HG02763 (cell line): ENCODE results near the gene RCHY1.
A peak's percentile ranks its signal among the peaks of the same experiment; 100 is the strongest.
"Not testable (repeated sequence)": the region's sequence is repeated elsewhere in the genome, so short reads cannot be mapped to it uniquely, and the experiment has no call there.

Experiments used
- ATAC-seq: cut with Tn5 transposase; IDR thresholded peaks from one replicate; pipeline ENCODE4 v1.9.1; 2021; ENCODE audit warnings: mild to moderate bottlenecking, moderate library complexity; ENCODE audit not compliant: unreplicated experiment

RCHY1 gene

DNA sequence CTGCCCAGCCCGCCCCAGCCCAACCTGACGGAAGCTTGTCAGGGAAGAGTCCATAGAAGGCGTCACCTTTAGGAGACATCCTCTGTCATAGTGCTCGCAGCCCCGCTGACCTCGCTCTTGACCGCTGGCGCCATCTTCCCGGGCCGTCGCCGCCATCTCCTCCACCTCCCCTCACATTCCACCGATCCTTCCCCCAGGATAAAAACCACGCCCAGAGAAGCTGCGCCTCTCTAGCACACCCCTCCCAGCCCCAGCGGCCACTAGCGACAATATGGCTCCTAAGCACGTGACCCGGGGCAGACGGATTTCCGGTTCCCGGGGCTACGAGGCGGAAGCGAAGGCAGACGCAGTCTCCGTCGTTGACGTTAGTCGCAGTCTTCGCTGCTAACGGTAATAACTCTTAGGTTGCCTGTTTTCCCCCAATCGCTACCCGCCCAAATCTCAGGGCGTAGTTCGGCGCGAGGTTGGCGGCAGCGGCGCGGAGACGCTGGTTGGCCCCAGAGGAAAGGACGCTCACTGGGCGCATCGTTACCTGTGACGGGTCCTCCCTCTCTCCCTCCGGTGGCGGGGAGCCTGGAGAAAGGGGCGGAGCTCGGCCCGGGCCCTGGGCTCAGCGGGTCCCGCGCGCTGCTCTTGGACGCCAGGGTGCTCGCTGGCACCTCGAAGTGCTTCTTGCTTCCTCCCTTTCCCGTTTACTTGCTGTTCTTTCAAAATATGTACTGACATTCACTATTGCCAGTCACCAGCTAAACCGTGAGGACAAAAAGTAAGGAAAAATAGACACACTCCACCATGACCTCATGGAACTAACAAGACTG is at the start of gene RCHY1, which contains the start of gene THAP6:
RCHY1 (minus strand) TSS at position 273 of the 818 bp plus-strand sequence; CDS start at position 156, 117 bp downstream.
THAP6 (plus strand) TSS at position 343 of the 818 bp plus-strand sequence. CDS start 980 bp downstream, outside the sequence.
- peak; percentile 94 for ATAC-seq

DNA sequence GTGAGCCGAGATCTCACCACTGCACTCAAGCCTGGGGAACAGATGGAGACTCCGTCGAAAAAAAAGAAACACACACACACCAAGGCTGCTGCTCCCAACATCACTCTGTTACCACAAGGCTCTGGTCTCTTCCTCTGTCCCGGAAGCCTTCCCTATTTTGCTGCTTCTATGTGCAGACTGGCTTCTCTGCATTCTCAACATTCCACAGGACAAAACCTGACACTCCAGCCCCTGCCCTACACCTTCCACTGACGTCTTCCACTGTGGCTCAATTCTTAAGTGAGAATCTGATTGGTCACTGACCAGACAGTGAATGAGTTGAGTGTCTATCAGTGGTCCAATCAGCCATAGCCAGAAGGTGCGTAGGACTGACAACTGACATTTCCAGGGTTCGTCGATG is 47.6 kb upstream of the RCHY1 start:
- ATAC-seq, result no peak

DNA sequence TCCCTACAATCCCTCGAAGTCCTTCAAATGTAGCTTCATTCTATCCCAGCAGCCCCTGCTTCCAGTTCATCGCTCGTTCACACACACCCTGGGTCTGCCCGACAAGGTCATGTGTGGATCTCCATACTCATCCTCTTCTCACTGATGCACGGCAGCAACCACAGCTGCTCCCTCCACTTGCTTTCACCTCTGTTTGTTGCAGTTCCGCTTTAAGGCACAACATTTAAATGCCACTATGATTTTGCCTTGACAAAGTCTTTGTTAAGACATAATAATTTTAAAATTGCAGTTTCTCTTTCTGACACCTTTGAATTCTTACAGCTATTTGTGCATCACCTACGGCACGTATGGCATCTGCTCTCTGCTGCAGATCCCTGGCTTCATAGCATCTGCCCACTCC is 43.5 kb upstream of the RCHY1 start:
- ATAC-seq, result no peak

DNA sequence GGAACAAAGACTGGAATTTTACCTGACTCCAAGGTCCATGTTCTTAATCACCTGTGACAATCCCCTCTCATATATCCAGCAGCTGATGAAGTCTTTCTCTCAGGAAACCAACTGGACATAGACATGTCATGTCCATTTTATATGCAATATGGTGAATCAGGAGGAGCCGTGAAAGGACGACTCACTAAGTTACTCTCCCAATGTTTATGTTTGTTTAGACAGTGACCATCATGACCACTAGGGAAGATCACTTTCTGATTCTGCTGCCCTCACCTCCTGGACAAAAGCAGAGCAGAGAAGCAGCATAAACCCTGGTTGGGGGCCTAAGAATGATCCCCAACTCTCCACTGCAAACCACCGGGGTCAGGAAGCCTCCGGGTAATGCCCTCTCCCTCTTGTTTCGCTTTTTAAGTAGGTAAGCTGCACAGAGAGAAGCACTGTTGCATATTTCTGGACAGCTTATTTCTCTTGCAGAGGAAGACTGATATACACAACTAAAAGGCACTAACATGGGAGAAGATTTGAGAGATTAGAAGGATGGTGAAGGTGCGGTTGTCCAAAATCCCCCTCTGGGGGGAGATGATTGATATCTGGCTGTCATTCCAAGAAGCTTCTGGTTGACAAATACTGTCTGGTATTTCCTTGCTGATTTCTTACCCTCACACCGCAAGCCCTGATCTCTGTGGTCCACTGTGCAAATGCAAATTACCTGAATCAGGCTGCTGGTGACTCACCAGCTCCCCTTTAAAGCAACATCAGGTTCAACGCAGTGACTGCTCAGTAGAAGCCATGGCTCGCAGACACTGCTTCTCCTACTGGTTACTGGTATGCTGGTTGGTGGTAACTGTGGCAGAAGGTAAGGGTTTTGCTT is 41.3 kb upstream of the RCHY1 start, which contains the start of gene ODAPH:
ODAPH (plus strand) TSS at position 773 of the 871 bp plus-strand sequence; CDS start at position 790, 17 bp downstream.
- peak; percentile 89 for ATAC-seq

DNA sequence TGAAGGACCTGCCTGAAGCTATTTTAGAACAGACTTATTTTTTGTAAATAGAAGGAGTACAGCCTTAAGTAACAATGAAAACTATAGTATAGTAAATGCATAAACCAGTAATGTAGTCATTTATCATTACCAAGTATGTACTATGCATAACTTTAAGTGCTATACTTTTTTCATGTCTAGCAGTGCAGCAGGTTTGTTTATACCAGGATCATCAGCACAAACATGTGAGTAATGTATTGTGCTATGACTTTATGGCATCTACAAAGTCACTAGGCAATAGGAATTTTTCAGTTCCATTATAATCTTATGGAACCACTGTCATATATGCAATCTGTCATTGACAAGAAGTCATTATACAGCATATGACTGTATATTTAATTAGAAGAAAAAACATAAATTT is 38.2 kb upstream of the RCHY1 start:
- ATAC-seq, result no peak

DNA sequence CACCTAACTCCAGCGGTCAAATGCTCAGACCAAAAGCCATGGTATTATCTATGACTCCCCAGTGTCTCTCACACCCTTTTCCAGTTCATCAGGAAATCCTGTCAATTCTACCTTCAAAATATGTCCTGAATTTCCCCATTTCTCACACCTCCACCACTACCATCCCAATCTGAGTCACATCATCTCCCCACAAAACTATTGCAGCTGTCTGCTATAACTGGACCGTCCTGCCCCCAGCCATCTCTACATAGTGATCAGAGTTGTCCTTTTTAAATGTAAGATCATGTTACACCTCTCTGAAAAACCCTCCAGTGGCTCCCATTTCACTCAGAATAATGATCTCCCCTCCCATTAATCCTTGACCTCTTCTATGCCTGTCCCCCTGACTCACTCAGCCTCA is 34.8 kb upstream of the RCHY1 start:
- no peak for ATAC-seq

DNA sequence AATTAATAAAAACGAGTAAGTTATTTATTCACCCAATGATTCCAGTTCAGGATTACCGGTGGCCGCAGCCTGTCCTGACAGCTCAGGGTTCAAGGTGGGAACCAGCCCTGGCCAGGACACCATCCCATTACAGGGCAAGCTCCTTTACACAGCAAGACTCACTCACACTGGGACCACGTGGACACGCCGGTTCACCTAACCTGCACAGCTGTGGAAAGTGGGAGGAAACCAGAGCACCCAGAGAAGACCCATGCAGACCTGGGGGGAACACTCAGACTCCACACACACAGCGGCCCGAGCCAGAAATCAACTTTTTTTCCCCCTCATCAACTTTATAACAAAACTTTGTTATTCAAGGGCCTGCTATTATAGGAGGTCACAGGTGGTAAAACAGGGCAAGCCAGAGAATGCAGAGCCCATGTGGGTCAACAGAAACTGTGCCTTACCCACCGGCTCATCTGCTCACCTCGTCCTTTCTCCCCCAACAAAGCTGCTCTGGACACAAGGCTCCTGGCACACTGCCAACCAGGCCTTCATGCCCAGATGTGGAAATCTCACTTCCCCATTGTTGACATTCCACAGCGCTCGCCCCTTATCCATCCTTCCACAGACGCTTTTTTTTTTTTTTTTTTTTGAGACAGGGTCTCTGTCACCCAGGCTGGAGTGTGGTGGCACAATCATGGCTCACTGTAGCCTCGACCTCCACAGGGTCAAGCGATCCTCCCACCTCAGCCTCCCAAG is 33.6 kb upstream of the RCHY1 start:
- ATAC-seq, result no peak

DNA sequence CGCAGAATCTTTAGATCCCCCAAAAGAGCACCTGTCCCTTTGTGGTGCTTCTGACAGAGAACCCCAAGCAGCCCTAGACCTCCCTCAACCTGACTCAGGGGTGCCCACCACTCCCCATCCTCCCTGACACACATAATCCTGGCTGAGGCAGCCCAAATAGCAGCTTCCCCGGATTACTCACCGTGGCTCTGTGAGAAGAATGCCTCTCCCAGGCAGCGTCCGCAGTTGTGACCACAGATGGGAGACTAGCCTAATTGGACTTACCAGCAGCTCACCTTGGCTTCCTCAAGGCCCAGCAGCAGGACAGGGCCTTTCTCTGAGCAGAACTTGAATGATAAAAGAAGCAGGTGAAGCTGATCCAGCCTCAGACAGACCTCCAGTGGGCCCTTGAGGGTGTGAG is 31.3 kb upstream of the RCHY1 start:
- no peak for ATAC-seq

DNA sequence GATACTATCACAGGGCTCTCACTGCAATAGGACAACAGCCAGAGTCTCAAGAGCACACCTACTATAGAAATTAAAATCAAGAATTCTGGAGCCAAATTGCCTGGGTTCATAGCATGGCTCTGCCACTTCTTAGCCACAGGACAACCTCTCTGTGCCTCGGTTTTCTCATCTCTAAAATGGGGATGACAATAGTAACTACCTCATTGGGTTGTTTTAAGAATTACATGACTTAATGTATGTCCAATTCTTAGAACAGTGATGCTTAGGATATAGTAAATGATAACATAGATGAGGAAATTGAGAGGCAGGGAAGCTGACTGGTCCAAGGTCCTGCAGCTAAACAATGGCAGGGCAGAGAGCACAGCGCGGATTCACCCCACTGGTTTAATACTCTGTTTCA is 30.7 kb upstream of the RCHY1 start:
- ATAC-seq, result no peak

DNA sequence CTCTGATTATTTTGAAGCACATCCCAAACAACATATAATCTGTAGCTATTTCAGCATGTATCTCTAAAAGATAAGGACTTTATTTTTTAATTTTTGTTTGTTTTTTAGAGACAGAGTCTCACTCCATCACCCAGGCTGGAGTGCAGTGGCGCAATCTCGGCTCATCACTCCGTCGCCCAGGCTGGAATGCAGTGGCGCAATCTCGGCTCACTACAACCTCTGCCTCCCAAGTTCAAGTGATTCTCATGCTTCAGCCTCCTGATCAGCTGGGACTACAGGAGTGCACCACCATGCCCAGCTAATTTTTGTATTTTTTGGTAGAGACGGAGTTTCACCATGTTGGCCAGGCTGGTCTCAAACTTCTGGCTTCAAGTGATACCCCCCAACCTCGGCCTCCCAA is 30.0 kb upstream of the RCHY1 start:
- ATAC-seq, result not testable (repeated sequence)

DNA sequence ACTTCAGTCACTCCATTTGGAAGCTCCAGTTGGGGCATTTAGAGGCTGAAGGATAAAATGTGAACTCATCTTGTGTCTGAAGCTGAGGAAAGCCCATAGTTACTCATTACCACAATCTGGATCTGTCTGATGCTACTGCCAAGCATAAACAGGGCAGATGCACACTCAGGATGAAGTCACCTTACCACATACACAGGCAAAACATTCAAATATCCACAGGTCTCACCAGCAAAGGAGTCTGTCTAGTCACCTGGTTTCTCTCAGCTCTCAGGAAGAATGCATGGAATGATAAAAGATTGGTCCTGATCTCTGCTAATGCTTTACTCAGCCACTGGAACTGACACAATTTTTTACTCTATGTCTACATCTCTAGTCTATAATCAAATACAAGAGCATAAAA is 28.6 kb upstream of the RCHY1 start:
- no peak for ATAC-seq

DNA sequence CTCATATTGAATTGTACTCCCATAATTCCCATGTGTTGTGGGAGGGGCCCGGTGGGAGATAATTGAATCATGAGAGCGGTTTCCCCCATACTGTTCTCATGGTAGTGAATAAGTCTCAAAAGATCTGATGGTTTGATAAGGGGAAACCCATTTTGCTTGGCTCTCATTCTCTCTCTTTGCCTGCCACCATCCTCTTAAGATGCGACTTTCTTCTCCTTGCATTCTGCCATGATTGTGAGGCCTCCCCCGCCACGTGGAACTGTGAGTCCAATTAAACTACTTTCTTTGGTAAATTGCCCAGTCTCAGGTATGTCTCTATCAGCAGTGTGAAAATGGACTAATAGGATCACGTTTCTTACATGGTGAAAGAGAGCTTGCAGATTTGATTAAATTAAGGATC is 23.1 kb upstream of the RCHY1 start:
- ATAC-seq, result not testable (repeated sequence)

DNA sequence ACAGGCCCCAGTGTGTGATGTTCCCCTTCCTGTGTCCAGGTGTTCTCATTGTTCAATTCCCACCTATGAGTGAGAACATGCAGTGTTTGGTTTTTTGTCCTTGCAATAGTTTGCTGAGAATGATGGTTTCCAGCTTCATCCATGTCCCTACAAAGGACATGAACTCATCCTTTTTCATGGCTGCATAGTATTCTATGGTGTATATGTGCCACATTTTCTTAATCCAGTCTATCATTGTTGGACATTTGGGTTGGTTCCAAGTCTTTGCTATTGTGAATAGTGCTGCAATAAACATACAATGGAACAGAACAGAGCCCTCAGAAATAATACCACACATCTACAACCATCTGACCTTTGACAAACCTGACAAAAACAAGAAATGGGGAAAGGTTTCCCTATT is 19.7 kb upstream of the RCHY1 start:
- ATAC-seq, result not testable (repeated sequence)

DNA sequence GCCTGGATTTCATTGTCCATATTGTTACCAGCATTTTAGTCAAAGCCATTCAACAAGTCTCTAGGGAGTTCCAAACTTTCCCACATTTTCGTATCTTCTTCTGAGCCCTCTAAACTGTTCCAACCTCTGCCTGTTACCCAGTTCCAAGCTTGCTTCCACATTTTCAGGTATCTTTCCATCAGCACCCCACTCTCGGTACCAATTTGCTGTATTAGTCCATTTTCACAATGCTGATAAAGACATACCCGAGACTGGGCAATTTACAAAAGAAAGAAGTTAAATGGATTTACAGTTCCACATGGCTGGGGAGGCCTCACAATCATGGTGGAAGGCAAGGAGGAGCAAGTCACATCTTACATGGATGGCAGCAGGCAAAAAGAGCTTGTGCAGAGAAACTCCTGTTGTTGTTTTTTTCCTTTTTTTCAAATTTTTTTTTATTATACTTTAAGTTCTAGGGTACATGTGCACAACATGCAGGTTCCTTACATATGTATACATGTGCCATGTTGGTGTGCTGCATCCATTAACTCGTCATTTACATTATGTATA is 19.2 kb upstream of the RCHY1 start:
- ATAC-seq, result not testable (repeated sequence)

DNA sequence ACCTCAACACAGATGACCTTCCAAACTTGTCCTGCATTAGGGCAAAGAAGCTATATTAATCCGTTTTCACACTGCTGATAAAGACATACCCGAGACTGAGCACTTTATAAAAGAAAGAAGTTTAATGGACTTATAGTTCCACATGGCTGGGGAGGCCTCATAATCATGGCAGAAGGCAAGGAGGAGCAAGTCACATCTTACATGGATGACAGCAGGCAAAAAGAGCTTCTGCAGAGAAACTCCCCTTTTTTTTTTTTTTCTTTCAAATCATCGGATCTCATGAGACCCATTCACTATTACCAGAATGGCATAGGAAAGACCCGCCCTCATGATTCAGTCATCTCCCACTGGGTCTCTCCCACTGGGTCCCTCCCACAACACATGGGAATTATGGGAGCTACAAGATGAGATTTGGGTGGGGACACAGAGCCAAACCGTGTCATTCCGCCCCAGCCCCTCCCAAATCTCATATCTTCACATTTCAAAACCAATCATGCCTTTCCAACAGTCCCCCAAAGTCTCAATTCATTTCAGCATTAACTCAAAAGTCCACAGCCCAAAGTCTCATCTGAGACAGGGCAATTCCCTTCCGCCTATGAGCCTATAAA is 17.4 kb upstream of the RCHY1 start:
- ATAC-seq, result not testable (repeated sequence)

DNA sequence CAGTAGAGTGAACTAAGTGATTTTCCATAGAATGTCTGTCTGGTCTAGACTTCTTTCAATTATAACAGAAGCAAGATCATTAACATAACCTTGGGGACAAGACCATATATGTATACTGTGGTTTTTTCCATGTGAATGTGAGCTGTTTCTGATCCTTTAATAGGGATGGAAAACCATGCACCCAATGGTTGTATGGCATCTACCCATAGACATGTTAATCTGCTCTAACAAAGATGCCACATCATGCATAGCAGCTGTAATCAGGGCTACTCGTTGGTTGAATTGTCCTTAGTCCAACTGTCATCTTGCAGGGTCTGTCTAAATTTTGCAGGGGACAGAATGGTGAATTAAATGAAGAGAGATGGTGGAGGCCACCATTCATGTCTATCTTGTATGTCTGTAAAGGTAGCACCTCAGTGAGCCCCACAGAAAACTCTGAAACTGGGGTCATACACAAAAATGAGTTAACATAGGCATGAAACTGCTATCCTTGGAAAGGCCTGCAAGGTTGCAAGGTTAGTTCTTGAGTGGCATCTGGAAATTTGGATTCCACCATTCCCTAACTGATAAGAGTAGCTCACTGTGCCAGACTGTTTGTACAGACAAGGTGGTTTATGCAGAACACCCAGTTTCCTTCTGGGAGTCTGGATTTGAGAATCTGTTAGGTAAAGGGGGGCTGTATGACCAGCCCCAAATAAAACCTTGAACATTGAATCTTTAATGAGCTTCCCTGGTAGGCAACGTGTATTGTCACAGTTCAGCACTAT is 16.5 kb upstream of the RCHY1 start:
- ATAC-seq, result no peak

DNA sequence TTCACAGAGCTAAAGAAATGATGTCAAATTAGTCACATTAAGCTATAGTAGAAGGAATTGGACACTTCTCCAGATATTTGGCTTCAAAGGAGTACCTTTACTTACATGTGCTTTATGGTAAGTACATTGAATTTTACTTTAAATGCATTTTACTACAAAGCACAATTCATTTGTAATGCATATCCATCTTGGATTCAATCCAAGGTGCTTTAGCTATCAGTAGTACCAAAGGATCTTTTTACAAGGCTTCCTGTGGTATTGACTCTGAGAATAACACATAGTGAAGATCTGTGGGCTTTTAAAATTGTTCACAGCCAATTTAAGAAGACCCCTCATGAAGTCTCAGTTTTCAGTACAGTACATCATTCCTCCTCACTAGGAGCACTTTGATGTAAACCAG is 13.3 kb upstream of the RCHY1 start:
- no peak for ATAC-seq

DNA sequence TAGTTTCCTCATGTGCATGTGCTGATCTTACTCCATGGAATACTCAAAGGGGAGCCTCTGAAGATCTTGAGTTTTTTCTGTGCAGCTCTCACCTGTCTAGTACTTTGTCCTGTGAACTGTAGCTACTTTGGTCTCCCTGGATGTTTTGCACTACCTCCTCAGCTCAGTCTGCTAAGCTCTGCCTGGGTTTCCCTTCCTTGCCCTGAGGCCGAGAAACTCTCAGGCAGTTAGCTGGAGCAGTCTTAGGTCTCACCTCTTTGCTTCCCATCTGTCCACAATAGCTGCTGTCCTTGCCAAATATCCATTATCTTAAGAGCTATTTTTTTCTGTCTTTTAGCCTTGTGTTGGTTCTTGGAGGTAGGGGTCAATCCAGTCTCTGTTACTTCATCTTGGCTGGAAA is 11.7 kb upstream of the RCHY1 start:
- no peak for ATAC-seq

DNA sequence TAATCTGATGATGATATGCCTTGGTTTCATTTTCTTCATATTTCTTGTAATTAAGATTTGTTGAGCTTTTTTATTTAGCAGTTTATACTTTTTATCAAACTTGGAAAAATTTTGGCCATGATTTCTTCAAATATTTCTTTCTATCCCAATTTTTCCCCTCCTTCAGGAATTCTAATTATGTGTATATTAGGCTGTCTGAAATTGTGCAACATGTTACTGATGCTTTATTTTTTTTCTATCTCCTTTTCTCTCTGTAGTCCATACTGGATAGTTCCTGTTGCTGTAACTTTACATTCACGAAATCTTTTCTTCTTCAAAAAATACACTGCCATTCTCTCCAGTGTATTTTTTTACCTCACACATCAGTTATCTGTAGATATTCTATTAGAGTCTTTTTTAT is 10.9 kb upstream of the RCHY1 start:
- ATAC-seq, result no peak

DNA sequence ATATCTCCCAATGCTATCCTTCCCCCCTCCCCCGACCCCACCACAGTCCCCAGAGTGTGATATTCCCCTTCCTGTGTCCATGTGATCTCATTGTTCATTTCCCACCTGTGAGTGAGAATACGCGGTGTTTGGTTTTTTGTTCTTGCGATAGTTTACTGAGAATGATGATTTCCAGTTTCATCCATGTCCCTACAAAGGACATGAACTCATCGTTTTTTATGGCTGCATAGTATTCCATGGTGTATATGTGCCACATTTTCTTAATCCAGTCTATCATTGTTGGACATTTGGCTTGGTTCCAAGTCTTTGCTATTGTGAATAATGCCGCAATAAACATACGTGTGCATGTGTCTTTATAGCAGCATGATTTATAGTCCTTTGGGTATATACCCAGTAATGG is 5.2 kb upstream of the RCHY1 start:
- not testable (repeated sequence) for ATAC-seq
